ENCODE data around the gene AKT1S1. TPM values are rescaled to one million over a fixed set of nuclear protein-coding genes. Genes with fewer than 3 reads are reported as not detected.

AKT1S1 gene
- total and polyA plus RNA-seq, 2 of the 13 experiments (the other 11 are each of a cell fraction or from before 2014, with no cell fraction given), result 13.5 to 27.8 TPM

DNA sequence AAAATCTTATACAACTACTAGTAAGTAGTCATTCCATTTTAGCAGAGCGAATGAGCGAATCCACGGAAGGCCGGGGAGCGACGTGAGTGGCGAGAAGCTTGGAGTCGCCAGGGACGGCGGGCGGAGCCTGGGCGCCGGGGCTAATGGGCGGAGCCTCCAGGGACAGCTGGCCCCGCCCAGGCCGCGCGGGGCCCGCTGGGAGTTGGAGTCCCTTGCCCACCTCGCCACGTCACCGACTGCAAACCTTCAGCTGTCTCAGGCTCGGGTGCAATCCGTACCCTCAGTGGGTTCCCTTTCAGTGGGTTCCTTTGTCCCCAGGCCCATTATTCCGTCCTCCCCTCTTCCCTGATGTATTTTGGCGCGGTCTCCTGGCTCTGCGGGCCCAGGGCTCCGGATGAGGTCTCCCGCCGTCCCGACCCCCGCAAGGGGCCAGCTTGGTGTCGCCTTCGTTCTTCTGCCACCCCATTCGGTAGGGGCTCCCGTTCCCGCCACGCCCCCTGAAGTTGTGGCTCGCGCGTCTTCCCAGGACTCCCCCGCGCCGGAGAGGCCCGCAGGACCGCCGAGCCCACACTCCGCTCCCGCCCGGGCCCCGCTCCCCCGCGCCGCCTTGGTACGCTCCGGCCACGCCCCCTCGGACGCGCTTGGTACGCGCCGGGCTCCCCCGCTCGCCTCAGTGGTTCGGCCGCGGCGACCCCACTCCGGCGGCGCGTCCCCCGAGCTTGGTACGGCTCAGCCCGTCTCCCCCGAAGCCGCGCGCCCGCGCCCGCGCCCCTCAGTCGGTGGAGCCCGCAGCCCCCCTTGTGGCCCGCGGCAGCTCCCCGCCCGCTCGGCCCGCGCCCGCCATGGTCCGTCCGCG is 26.4 kb downstream of the AKT1S1 start, which contains the start of gene PTOV1 (continued):
- peak; percentile 70 for TF ChIP-seq POGZ (CRISPR knock-in tag; IDR thresholded peaks at IDR 0.05)
- peak; percentile 38 for TF ChIP-seq FOXA3 (CRISPR knock-in tag; IDR thresholded peaks at IDR 0.05)
- no peak for TF ChIP-seq ZNF20 (CRISPR knock-in tag; IDR thresholded peaks at IDR 0.05)
- TF ChIP-seq, protein P1, sequence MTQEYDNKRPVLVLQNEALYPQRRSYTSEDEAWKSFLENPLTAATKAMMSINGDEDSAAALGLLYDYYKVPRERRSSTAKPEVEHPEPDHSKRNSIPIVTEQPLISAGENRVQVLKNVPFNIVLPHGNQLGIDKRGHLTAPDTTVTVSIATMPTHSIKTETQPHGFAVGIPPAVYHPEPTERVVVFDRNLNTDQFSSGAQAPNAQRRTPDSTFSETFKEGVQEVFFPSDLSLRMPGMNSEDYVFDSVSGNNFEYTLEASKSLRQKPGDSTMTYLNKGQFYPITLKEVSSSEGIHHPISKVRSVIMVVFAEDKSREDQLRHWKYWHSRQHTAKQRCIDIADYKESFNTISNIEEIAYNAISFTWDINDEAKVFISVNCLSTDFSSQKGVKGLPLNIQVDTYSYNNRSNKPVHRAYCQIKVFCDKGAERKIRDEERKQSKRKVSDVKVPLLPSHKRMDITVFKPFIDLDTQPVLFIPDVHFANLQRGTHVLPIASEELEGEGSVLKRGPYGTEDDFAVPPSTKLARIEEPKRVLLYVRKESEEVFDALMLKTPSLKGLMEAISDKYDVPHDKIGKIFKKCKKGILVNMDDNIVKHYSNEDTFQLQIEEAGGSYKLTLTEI (CRISPR knock-in tag; conservative IDR thresholded peaks at IDR 0.05), result no peak
- TF ChIP-seq GTF3A (CRISPR knock-in tag; conservative IDR thresholded peaks at IDR 0.05), result no peak
- TF ChIP-seq, protein P2, sequence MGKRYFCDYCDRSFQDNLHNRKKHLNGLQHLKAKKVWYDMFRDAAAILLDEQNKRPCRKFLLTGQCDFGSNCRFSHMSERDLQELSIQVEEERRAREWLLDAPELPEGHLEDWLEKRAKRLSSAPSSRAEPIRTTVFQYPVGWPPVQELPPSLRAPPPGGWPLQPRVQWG (CRISPR knock-in tag; IDR thresholded peaks at IDR 0.05; ENCODE audit: borderline replicate concordance, low read depth), result no peak
- no peak for TF ChIP-seq ZNF766 (CRISPR knock-in tag; IDR thresholded peaks at IDR 0.05; ENCODE audit: borderline replicate concordance)
- no peak for TF ChIP-seq SNAI1 (CRISPR knock-in tag; IDR thresholded peaks at IDR 0.05; ENCODE audit: borderline replicate concordance)
- TF ChIP-seq ZBTB20 (CRISPR knock-in tag; IDR thresholded peaks at IDR 0.05; ENCODE audit: borderline replicate concordance, low read depth), result no peak
- TF ChIP-seq MTA3 (CRISPR knock-in tag; IDR thresholded peaks at IDR 0.05), result no peak
- TF ChIP-seq MED1 (CRISPR knock-in tag; IDR thresholded peaks at IDR 0.05), result peak; percentile 51
- TF ChIP-seq, protein P3, sequence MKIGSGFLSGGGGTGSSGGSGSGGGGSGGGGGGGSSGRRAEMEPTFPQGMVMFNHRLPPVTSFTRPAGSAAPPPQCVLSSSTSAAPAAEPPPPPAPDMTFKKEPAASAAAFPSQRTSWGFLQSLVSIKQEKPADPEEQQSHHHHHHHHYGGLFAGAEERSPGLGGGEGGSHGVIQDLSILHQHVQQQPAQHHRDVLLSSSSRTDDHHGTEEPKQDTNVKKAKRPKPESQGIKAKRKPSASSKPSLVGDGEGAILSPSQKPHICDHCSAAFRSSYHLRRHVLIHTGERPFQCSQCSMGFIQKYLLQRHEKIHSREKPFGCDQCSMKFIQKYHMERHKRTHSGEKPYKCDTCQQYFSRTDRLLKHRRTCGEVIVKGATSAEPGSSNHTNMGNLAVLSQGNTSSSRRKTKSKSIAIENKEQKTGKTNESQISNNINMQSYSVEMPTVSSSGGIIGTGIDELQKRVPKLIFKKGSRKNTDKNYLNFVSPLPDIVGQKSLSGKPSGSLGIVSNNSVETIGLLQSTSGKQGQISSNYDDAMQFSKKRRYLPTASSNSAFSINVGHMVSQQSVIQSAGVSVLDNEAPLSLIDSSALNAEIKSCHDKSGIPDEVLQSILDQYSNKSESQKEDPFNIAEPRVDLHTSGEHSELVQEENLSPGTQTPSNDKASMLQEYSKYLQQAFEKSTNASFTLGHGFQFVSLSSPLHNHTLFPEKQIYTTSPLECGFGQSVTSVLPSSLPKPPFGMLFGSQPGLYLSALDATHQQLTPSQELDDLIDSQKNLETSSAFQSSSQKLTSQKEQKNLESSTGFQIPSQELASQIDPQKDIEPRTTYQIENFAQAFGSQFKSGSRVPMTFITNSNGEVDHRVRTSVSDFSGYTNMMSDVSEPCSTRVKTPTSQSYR (CRISPR knock-in tag; IDR thresholded peaks at IDR 0.05; ENCODE audit: borderline replicate concordance), result peak; percentile 27; the same call in 1 of the 2 replicates
- TF ChIP-seq, protein P4, sequence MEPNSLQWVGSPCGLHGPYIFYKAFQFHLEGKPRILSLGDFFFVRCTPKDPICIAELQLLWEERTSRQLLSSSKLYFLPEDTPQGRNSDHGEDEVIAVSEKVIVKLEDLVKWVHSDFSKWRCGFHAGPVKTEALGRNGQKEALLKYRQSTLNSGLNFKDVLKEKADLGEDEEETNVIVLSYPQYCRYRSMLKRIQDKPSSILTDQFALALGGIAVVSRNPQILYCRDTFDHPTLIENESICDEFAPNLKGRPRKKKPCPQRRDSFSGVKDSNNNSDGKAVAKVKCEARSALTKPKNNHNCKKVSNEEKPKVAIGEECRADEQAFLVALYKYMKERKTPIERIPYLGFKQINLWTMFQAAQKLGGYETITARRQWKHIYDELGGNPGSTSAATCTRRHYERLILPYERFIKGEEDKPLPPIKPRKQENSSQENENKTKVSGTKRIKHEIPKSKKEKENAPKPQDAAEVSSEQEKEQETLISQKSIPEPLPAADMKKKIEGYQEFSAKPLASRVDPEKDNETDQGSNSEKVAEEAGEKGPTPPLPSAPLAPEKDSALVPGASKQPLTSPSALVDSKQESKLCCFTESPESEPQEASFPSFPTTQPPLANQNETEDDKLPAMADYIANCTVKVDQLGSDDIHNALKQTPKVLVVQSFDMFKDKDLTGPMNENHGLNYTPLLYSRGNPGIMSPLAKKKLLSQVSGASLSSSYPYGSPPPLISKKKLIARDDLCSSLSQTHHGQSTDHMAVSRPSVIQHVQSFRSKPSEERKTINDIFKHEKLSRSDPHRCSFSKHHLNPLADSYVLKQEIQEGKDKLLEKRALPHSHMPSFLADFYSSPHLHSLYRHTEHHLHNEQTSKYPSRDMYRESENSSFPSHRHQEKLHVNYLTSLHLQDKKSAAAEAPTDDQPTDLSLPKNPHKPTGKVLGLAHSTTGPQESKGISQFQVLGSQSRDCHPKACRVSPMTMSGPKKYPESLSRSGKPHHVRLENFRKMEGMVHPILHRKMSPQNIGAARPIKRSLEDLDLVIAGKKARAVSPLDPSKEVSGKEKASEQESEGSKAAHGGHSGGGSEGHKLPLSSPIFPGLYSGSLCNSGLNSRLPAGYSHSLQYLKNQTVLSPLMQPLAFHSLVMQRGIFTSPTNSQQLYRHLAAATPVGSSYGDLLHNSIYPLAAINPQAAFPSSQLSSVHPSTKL (CRISPR knock-in tag; IDR thresholded peaks at IDR 0.05), result no peak
- no peak for TF ChIP-seq TCF12 (IDR thresholded peaks at IDR 0.05)
- peak; percentile 73; the same call in 1 of the 2 replicates for TF ChIP-seq TCF12 (CRISPR knock-in tag; IDR thresholded peaks at IDR 0.05)
- TF ChIP-seq ZNF629 (CRISPR knock-in tag; conservative IDR thresholded peaks at IDR 0.05), result no peak
- TF ChIP-seq, protein P5, sequence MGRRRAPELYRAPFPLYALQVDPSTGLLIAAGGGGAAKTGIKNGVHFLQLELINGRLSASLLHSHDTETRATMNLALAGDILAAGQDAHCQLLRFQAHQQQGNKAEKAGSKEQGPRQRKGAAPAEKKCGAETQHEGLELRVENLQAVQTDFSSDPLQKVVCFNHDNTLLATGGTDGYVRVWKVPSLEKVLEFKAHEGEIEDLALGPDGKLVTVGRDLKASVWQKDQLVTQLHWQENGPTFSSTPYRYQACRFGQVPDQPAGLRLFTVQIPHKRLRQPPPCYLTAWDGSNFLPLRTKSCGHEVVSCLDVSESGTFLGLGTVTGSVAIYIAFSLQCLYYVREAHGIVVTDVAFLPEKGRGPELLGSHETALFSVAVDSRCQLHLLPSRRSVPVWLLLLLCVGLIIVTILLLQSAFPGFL (CRISPR knock-in tag; IDR thresholded peaks at IDR 0.05), result no peak
